HPDE6-E6E7 (cell line): ENCODE data around the gene GARIN5B.
A peak's percentile ranks its signal among the peaks of the same experiment; 100 is the strongest.

Experiments used
- DNase-seq: peaks from one replicate; pipeline ENCODE4 v3.0.0; 2011; ENCODE audit warnings: missing footprints; ENCODE audit errors: extremely low spot score

The GARIN5B gene

DNA sequence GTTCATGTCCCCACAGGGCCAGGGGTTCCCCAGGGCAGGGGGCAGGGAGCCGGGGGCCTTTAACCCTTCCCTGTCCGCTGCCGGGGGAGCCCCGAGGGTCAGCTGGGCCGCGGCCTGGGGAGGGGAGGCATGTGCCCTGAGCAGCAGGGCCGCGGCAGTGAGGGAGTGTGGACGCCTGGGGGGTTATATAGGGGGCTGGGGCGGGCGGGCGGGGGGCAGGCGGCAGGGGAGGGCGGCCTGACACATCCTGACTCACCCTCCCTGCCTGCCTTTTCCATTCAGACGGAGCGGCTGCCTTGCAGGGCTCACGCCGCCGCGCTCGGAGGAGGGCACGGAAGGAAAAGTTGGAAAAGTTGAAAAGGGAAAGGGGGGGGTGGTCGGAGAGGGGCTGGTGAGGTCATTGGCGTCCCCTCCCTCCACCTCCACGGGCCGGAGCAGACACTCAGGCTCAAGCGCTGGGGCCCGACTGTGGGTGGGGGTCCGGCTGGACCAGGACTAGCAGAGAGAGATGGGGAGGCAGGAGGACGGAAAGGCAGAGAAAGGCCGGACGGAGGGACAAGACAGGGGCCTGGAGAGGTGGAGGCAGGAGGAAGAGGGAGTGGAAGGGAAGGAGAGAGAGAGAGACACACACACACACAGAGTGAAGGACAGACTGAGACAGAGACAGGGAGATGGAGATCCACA, 7.4 kb upstream of the GARIN5B start, which contains the start of gene IL11:
TSS of gene IL11 (minus strand) at position 159 of the 684 bp plus-strand sequence. CDS start at position 6, 153 bp downstream.
- DNase-seq = no peak

DNA sequence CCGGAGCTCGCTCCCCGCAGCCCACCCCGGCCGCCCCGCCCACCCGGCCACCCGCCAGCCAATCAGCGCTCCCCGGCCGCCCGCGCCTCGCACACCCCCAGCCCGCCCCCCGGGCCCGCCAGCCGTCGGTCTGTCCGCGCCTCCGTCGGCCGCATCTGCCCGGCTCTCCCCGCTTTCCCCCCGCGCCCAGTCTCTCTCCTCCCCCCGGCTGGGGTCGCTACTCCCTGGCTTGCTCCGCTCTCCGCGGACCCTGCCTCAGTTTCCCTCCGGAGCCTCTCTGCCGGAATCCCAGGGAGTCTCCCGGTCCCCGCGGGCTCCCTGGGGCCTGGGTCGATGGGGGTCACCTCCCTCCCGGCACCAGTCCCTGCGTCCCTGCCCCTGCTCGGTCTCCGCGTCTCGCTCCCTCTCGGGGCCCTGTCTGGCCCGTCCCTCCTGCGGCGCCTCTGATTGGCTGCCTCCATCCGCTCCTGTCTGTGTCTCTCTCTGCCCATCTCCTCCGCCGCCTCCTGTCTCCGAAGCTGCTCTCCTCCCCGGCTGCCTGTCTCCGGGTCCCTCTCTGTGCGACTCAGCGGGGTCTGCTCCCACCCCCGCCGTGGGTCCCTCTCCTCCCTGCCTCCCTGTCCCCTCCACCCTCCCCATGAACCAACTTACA, 6.7 kb upstream of the GARIN5B start:
- peak; percentile 83 for DNase-seq

- DNase-seq = no peak
These were observed 5.9 kb upstream of the GARIN5B start for GRCh38 chr19:55368701-55369563.

DNA sequence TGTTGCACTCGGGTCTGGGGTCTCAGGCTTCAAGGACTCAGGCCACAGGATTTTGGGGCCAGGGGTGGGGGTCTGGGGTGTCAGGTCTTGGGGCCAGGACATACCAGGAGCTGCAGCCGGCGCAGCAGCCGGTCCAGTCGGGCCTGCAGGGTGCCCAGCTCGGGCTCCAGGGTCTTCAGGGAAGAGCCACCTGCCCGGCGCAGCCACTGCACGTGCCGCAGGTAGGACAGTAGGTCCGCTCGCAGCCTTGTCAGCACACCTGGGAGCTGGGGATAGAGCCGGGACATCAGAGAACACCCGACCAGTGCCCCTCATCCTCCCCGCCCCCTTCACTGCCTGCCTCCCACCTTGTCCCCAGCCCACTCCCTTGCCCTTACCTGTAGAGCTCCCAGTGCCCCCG, 5.0 kb upstream of the GARIN5B start:
- DNase-seq = no peak

DNA sequence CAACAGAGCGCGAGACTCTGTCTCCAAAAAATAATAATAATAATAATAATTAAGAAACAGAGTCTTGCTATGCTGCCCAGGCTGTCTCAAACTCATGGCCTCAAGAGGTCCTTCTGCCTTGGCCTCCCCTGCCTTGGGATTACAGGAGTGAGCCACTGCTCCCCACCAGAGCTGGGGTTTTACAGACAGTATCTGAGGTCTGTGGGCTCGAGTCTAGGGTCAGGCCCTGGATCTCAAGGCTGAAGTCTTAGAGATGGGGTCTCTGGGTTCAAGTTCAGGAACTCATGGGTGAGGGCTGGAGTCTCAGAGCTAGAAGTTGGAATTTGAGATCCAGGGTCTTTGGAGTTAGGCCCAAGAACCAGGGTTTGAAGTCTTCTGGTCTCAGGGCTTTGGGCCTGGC, 3.7 kb upstream of the GARIN5B start:
- no peak for DNase-seq

GRCh38 chr19:55365964-55366363, 2.9 kb upstream of the GARIN5B start:
- no peak for DNase-seq

- DNase-seq = no peak
These were observed 2.2 kb upstream of the GARIN5B start for GRCh38 chr19:55365245-55365644.

- DNase-seq = no peak
These were observed 678 bp downstream of the GARIN5B start for GRCh38 chr19:55362174-55362989.

- no peak for DNase-seq
These were observed 2.2 kb downstream of the GARIN5B start for GRCh38 chr19:55360902-55361301.

DNA sequence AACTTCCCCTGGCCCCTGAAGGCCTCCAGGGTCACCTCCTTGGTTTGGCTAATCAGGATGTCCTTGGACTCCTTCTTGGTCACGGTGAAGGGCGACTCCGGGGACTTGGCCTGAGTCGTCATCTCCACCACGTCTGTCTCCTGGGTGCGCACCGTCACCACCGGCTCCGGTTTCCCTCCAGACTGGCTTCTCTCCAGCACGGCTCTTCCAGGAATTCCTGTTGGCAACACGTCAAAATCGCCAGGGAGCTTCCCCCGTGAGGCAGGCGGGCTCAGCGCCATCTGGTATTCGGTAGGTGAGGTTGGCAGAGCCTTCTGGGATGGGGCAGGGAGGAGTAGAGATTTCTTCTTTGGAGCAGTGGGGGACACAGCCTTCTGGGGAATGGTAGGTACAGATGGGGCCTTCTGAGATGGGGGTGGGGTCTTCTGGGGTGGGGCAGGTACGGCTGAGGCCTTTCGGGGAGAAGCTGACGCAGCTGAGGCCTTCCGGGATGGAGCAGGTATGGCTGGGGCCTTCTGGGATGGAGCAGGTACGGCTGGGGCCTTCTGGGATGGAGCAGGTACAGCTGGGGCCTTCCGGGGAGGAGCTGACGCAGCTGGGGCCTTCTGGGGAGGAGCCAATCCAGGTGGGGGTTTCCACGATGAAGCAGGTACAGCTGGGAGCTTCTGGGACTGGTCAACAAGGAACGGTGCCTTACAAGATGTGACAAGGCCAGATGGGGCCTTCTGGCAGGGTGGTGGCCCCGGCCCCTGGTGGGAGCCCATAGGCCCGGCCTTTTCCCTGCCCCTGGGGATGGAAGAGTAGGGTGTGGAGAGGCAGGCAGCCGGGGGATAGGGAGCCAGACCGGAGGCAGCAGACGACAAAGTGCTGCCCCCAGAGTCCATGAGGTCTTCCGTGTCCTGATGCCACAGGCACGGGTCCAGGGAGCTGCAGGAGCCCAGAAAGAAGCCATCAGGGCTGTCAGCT, 3.8 kb downstream of the GARIN5B start:
- no peak for DNase-seq

- no peak for DNase-seq
These were observed 4.6 kb downstream of the GARIN5B start for GRCh38 chr19:55358493-55358892.

DNA sequence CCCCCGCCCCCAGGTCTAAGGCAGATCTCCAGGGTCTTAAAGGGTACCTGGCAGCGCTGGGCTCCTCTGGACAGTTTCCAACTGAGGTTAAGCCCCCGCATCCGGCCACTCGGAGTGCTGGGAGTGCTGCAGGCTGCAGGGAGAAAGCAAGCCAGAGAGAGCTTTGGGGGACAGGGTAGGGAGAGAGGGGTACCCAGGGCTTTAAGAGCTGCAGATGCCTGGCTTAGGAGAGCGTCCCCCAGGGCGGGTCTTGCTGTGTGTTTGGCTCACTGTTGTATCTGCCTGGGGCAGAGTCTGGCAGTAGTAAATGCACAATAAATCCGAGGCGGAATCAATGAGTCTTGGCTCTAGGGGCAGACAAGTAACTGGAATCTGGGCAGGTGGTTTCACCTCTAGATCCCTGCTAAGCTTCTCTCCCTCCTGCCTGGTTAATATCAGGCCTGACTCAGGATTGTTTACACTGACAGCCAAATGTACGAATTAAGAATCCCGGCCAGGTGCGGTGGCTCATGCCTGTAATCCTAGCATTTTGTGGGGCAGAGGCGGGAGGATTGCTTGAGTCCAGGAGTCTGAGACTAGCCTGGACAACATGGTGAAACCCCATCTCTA, 7.7 kb downstream of the GARIN5B start:
- no peak for DNase-seq

DNA sequence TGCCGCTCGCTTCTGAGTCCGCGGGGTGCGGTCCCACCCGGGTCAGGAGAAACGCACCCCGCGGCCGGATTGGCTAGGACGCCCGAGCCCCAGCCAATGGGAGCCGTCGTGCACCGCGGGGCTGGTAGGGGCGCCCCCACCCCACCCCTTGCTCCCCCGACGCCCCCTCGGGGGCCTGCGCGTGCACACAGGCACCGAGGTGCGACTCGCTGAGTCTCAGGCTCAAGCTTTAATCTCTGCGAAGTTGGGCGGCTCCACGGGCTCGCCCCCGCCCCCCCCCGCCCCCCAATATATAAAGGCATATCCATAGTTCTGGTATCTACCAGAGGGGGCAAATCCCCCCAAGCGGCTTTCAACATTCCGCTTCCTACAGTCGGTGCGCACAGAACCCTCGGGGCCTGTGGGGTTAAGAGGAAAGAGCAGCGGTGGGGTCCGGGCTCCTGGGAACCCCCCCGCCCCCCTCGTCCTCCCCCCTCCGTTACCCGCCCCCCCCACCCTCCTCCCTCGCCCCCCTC, 8.3 kb downstream of the GARIN5B start, which contains the start of gene COX6B2:
TSS of gene COX6B2 (minus strand) at position 22 of the 515 bp plus-strand sequence. CDS start 198 bp downstream, outside the sequence.
- DNase-seq = no peak

DNA sequence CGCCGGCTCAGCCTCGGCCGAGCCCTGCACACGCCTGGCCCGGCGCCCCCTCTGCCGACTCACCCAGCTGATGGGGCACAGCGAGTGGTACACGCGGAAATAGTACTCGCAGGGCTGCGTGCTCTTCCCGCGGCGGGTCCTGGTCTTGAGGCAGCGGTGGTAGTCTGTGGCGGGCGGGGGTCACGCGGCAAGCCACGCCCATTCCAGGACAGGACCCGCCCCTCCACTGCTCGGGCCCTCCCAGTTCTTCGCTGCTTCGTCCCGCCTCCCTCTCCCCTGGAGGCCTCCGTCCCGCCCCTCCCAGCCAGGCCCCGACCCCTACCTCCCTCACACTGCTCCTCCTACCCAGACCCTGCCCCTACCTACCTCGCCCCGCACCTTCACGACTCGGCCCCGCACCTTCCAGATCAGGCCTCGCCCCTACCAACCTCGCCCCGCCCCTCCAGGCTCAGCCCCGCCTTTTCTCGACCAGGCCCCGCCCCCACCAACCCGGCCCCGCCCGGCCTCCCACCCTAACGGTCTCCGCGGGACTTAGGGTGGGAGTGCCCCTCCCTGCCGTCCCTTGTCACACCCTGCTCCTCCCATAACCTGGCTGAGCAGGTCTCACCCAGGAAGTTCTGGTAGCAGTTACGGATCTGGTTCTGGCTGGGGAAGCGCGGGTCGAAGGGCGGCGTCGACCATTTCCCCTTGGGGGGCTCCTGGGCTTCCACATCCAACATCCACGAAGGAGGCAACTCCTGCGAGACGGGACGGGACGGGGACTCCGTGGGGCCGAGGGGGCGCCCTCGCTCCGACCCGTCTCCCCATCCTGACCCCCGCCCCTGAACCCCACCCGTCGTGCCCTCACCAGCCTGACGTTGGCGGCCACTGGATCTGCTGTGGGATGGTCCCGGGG, 9.0 kb downstream of the GARIN5B start:
- peak; percentile 86 for DNase-seq

GRCh38 chr19:55353356-55353802, 9.7 kb downstream of the GARIN5B start:
- no peak for DNase-seq

GRCh38 chr19:55352549-55353145, 10.4 kb downstream of the GARIN5B start:
- no peak for DNase-seq

GRCh38 chr19:55352040-55352439, 11.0 kb downstream of the GARIN5B start:
- DNase-seq = peak; percentile 67
